ENCODE data around the gene IGSF23. TPM values are rescaled to one million over a fixed set of nuclear protein-coding genes. Genes with fewer than 3 reads are reported as not detected.

IGSF23 gene
- total RNA-seq, 1 donor from 2014 or later: not detected

- Histone ChIP-seq H3K4me1 (peaks cover 0 to 3% of the 10 kb centered on the region in 2 donors), H3K9me3 (no peaks in the 10 kb centered on the region), H3K4me3 (no peak overlapping the region), H3K36me3 (no peaks in the 10 kb centered on the region), H3K27ac (no peak overlapping the region), H3K27me3 (no peaks in the 10 kb centered on the region)
- intact Hi-C loops (cut with DNase I): no loop called here
- DNase-seq (ENCODE audit: low spot score in 2 of 2): no peak
- TF ChIP-seq CTCF (IDR thresholded peaks at IDR 0.05): no peak
Observed at GRCh38 chr19:44634785-44635184, 21.4 kb downstream of the IGSF23 start.

- no peak for TF ChIP-seq CTCF (IDR thresholded peaks at IDR 0.05)
- H3K9me3 ChIP-seq: no peaks in the 10 kb centered on the region
- intact Hi-C loops (cut with DNase I): no loop called here
- no peaks in the 10 kb centered on the region for H3K27me3 ChIP-seq
- H3K36me3 ChIP-seq: no peaks in the 10 kb centered on the region
- H3K27ac ChIP-seq: no peak overlapping the region
- no peak for DNase-seq (ENCODE audit: low spot score in 2 of 2)
- no peak overlapping the region for H3K4me3 ChIP-seq
- H3K4me1 ChIP-seq: peaks cover 0 to 3% of the 10 kb centered on the region in 2 donors
Observed at GRCh38 chr19:44635581-44636438, 22.4 kb downstream of the IGSF23 start.

- Histone ChIP-seq H3K4me1 (peaks cover 0 to 3% of the 10 kb centered on the region in 2 donors), H3K9me3 (no peaks in the 10 kb centered on the region), H3K27me3 (no peaks in the 10 kb centered on the region), H3K4me3 (no peak overlapping the region), H3K36me3 (no peaks in the 10 kb centered on the region), H3K27ac (no peak overlapping the region)
- TF ChIP-seq CTCF (IDR thresholded peaks at IDR 0.05): no peak
- intact Hi-C loops (cut with DNase I): no loop called here
- DNase-seq (ENCODE audit: low spot score in 2 of 2): no peak
Observed at GRCh38 chr19:44636439-44637389, 23.4 kb downstream of the IGSF23 start.

GRCh38 chr19:44637390-44637764 is 24.0 kb downstream of the IGSF23 start:
- H3K27me3 ChIP-seq: no peaks in the 10 kb centered on the region
- DNase-seq (ENCODE audit: low spot score in 2 of 2): no peak
- no peak overlapping the region for H3K27ac ChIP-seq
- no peaks in the 10 kb centered on the region for H3K36me3 ChIP-seq
- no peaks in the 10 kb centered on the region for H3K9me3 ChIP-seq
- intact Hi-C loops (cut with DNase I): no loop called here
- H3K4me1 ChIP-seq: peaks cover 0 to 3% of the 10 kb centered on the region in 2 donors
- TF ChIP-seq CTCF (IDR thresholded peaks at IDR 0.05): no peak
- H3K4me3 ChIP-seq: no peak overlapping the region

- intact Hi-C loops (cut with DNase I): no loop called here
- peaks cover 0 to 5% of the 10 kb centered on the region in 2 donors for H3K4me1 ChIP-seq
- H3K36me3 ChIP-seq: no peaks in the 10 kb centered on the region
- no peak for DNase-seq (ENCODE audit: low spot score in 2 of 2)
- H3K27me3 ChIP-seq: no peaks in the 10 kb centered on the region
- H3K9me3 ChIP-seq: no peaks in the 10 kb centered on the region
- no peak overlapping the region for H3K4me3 ChIP-seq
- TF ChIP-seq CTCF (IDR thresholded peaks at IDR 0.05): no peak
- no peak overlapping the region for H3K27ac ChIP-seq
Observed at GRCh38 chr19:44640518-44640917, 27.2 kb downstream of the IGSF23 start.
